K562 (cell line): ENCODE data around the gene JUNB. TPM values are rescaled to one million over a fixed set of nuclear protein-coding genes. Genes with fewer than 3 reads are reported as not detected.
A peak's percentile ranks its signal among the peaks of the same experiment; 100 is the strongest.

ENCODE experiments used
- BCL6 ChIP-seq: fragments of 250-450 bp; sonication (Bioruptor Pico); IDR thresholded peaks from 2 replicates; pipeline ENCODE4 v1.4.0; 2020
- BRCA1 ChIP-seq, 2 experiments: fragments of 450-650 bp in 1 of 2; sonication (generic) in 1 of 2; formaldehyde crosslinking in 1 of 2; IDR thresholded peaks; 2 replicates each; pipeline versions ENCODE4 v1.5.0 to v1.6.1; 2017 to 2020; ENCODE audit warnings: mild to moderate bottlenecking in 1 of 2, missing genetic modification reagents in 1 of 2
- CBX1 ChIP-seq: sonication (generic); IDR thresholded peaks from 2 replicates; pipeline ENCODE4 v1.6.1; 2016; ENCODE audit warnings: antibody characterized with exemption, low read depth, mild to moderate bottlenecking
- CC2D1A ChIP-seq: fragments of 450-650 bp; IDR thresholded peaks from 2 replicates; pipeline ENCODE4 v1.6.1; 2017; ENCODE audit warnings: mild to moderate bottlenecking
- CXXC5 ChIP-seq: fragments of 250-450 bp; sonication (Bioruptor Pico); IDR thresholded peaks from 2 replicates; pipeline ENCODE4 v1.8.0; 2022; ENCODE audit warnings: inconsistent platforms, mild to moderate bottlenecking, moderate library complexity
- HCFC1 ChIP-seq: IDR thresholded peaks from 2 replicates; pipeline ENCODE4 v1.6.1; 2012; ENCODE audit warnings: low read depth, low read length, improper control_type of control experiment
- MAFK ChIP-seq: IDR thresholded peaks from 2 replicates; pipeline ENCODE4 v1.6.1; 2011; ENCODE audit warnings: low read length, improper control_type of control experiment
- MIER1 ChIP-seq: fragments of 450-650 bp; IDR thresholded peaks from 2 replicates; pipeline ENCODE4 v1.6.1; 2016; ENCODE audit warnings: antibody characterized with exemption, mild to moderate bottlenecking, low read depth
- NFATC3 ChIP-seq: fragments of 450-650 bp; IDR thresholded peaks from 2 replicates; pipeline ENCODE4 v1.6.1; 2017; ENCODE audit warnings: mild to moderate bottlenecking
- POLR3G ChIP-seq: IDR thresholded peaks from 2 replicates; pipeline ENCODE4 v1.6.1; 2011; ENCODE audit not compliant: insufficient read length, insufficient replicate concordance; ENCODE audit errors: extremely low read depth
- SMARCA5 ChIP-seq: fragments of 450-650 bp; IDR thresholded peaks from 2 replicates; pipeline ENCODE4 v1.6.1; 2016
- TAF15 ChIP-seq: fragments of 200-400 bp; formaldehyde crosslinking; IDR thresholded peaks from 2 replicates; pipeline ENCODE4 v1.6.1; 2017; ENCODE audit warnings: mild to moderate bottlenecking, low read depth, low read length, moderate library complexity
- TGIF2 ChIP-seq: sonication (generic); formaldehyde crosslinking; IDR thresholded peaks from 2 replicates; pipeline ENCODE4 v1.8.1; 2022; ENCODE audit warnings: mild to moderate bottlenecking, missing genetic modification reagents, moderate library complexity
- U2AF1 ChIP-seq: fragments of 200-400 bp; formaldehyde crosslinking; optimal IDR thresholded peaks from 2 replicates; pipeline ENCODE3; 2017; ENCODE audit warnings: mild to moderate bottlenecking, low read depth, low read length, moderate library complexity
- YY1 ChIP-seq, 3 experiments: IDR thresholded peaks; 2 replicates each; pipeline ENCODE4 v1.6.1; 2011; ENCODE audit warnings: low read length in 2 of 3, mild to moderate bottlenecking in 2 of 3, moderate library complexity in 2 of 3, borderline replicate concordance in 1 of 3, control low read depth in 1 of 3, low read depth in 1 of 3; ENCODE audit not compliant: insufficient read depth in 3 of 3, insufficient replicate concordance in 2 of 3, control insufficient read depth in 1 of 3, insufficient read length in 1 of 3; ENCODE audit errors: extremely low read depth in 1 of 3
- ZFX ChIP-seq: sonication (generic); formaldehyde crosslinking; IDR thresholded peaks from 2 replicates; pipeline ENCODE4 v1.8.0; 2022; ENCODE audit warnings: mild to moderate bottlenecking, missing genetic modification reagents, moderate library complexity
- ZNF146 ChIP-seq: IDR thresholded peaks from one replicate; pipeline ENCODE4 v1.6.1; 2018; ENCODE audit warnings: missing compliant biosample characterization; ENCODE audit not compliant: unreplicated experiment
- ZNF184 ChIP-seq: sonication (generic); formaldehyde crosslinking; IDR thresholded peaks from 2 replicates; pipeline ENCODE4 v1.5.0; 2020; ENCODE audit warnings: missing genetic modification reagents
- ZNF197 ChIP-seq: fragments of 200-800 bp; sonication (Bioruptor generic); IDR thresholded peaks from 2 replicates; pipeline ENCODE4 v1.6.1; 2016; ENCODE audit warnings: low read depth, missing genetic modification characterization, missing compliant biosample characterization
- polyA plus RNA-seq, 8 experiments: library from polyadenylated mRNA; depleted of rRNA in 4 of 8; stranded (reverse) in 5 of 8; unstranded in 3 of 8; fragments of >200 nt; fragmentation: Nextera tagmentation in 2 of 8; fragmentation: Illumina TruSeq in 1 of 8; extraction: Ambion mirVana in 2 of 8; extraction: Trizol in 1 of 8; gene quantifications; 2 replicates each; pipeline versions ENCODE4 v1.2.1 to v1.2.3, GENCODE V29; 2011 to 2014; ENCODE audit warnings: inconsistent platforms in 1 of 8, missing spikeins in 1 of 8
- total RNA-seq, 7 experiments: library from RNA; depleted of rRNA in 6 of 7; stranded (reverse); fragments of >200 nt in 6 of 7; fragmentation: Illumina TruSeq in 2 of 7; extraction: Trizol in 2 of 7; gene quantifications; 2 replicates each; pipeline versions ENCODE4 v1.2.1 to v1.2.3, GENCODE V29; 2011 to 2021; ENCODE audit warnings: low replicate concordance in 1 of 7
- TF ChIP-seq, protein P1 (sequence below), 2 experiments: fragments of 450-650 bp in 1 of 2; sonication (generic) in 1 of 2; formaldehyde crosslinking; conservative IDR thresholded peaks; 2 replicates each; pipeline versions ENCODE4 v1.4.0 to v1.8.1; 2020 to 2022; ENCODE audit warnings: mild to moderate bottlenecking in 1 of 2, missing genetic modification reagents in 1 of 2
- TF ChIP-seq, protein P2 (sequence below): fragments of 450-650 bp; conservative IDR thresholded peaks from 2 replicates; pipeline ENCODE4 v1.6.1; 2016; ENCODE audit warnings: missing genetic modification characterization, low read depth, mild to moderate bottlenecking, control low read depth, missing compliant biosample characterization
- TF ChIP-seq, protein P3 (sequence below): fragments of 450-650 bp; conservative IDR thresholded peaks from 2 replicates; pipeline ENCODE4 v1.6.1; 2016; ENCODE audit warnings: missing genetic modification characterization, low read depth, mild to moderate bottlenecking, missing compliant biosample characterization, moderate library complexity
- TF ChIP-seq, protein P4 (sequence below): fragments of 450-650 bp; IDR thresholded peaks from 2 replicates; pipeline ENCODE4 v1.6.1; 2018; ENCODE audit not compliant: partially characterized antibody

Gene JUNB
- total and polyA plus RNA-seq, 9 of the 15 experiments (the other 6 are each of a cell fraction or from before 2014, with no cell fraction given): 0.23 to 88.1 (median 13.1) TPM

DNA sequence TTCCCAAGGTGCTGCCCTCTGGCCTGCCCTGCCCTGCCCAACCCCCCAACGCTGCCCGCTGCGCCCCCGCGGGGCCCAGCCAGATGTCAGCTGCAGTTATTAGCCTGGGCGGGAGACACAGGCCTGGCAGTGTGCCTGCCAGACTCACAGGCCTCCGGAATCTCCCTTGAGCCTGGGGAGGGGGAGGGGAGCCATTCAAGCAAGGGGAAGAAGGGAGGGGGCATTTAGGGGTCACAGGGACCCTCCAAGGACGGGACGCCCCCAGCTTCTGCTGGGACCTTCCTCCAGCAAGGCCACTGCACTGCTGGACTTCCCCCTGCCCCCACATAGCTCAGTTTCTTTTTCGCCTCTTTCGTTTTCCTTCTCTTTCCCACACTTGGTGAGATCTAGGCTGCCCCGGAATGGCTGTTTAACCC lies 2.6 kb upstream of the JUNB start (continued):
- TF ChIP-seq MAFK (no peak), ZNF184 (CRISPR knock-in tag) (no peak), ZFX (CRISPR knock-in tag) (peak; percentile 60), BRCA1 (IDR thresholded peaks at IDR 0.05) (no peak), BRCA1 (CRISPR knock-in tag; IDR thresholded peaks at IDR 0.05) (no peak), TGIF2 (CRISPR knock-in tag) (no peak), U2AF1 (no peak), HCFC1 (no peak), SMARCA5 (no peak), YY1 (IDR thresholded peaks at IDR 0.05; ENCODE audit: borderline replicate concordance in 1 of 3, control insufficient read depth in 1 of 3, extremely low read depth in 1 of 3, insufficient read depth in 3 of 3, insufficient read length in 1 of 3, insufficient replicate concordance in 2 of 3, low read depth in 1 of 3, low read length in 2 of 3) (peak in 1 of 3 experiments; percentile 23), MIER1 (no peak), CBX1 (no peak; the same call in 1 of the 2 replicates), TAF15 (no peak), POLR3G (no peak), BCL6 (CRISPR knock-in tag) (no peak), ZNF146 (CRISPR knock-in tag) (no peak), CC2D1A (no peak), CXXC5 (CRISPR knock-in tag) (peak; percentile 40; the same call in 1 of the 2 replicates), ZNF197 (CRISPR knock-in tag) (no peak), NFATC3 (peak; percentile 23; the same call in 1 of the 2 replicates)
- TF ChIP-seq, protein P1, sequence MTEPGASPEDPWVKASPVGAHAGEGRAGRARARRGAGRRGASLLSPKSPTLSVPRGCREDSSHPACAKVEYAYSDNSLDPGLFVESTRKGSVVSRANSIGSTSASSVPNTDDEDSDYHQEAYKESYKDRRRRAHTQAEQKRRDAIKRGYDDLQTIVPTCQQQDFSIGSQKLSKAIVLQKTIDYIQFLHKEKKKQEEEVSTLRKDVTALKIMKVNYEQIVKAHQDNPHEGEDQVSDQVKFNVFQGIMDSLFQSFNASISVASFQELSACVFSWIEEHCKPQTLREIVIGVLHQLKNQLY (CRISPR knock-in tag; conservative IDR thresholded peaks at IDR 0.05): no peak
- TF ChIP-seq, protein P2, sequence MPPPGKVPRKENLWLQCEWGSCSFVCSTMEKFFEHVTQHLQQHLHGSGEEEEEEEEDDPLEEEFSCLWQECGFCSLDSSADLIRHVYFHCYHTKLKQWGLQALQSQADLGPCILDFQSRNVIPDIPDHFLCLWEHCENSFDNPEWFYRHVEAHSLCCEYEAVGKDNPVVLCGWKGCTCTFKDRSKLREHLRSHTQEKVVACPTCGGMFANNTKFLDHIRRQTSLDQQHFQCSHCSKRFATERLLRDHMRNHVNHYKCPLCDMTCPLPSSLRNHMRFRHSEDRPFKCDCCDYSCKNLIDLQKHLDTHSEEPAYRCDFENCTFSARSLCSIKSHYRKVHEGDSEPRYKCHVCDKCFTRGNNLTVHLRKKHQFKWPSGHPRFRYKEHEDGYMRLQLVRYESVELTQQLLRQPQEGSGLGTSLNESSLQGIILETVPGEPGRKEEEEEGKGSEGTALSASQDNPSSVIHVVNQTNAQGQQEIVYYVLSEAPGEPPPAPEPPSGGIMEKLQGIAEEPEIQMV (tag): no peak
- TF ChIP-seq, protein P3, sequence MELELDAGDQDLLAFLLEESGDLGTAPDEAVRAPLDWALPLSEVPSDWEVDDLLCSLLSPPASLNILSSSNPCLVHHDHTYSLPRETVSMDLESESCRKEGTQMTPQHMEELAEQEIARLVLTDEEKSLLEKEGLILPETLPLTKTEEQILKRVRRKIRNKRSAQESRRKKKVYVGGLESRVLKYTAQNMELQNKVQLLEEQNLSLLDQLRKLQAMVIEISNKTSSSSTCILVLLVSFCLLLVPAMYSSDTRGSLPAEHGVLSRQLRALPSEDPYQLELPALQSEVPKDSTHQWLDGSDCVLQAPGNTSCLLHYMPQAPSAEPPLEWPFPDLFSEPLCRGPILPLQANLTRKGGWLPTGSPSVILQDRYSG (tag): no peak
- TF ChIP-seq, protein P4, sequence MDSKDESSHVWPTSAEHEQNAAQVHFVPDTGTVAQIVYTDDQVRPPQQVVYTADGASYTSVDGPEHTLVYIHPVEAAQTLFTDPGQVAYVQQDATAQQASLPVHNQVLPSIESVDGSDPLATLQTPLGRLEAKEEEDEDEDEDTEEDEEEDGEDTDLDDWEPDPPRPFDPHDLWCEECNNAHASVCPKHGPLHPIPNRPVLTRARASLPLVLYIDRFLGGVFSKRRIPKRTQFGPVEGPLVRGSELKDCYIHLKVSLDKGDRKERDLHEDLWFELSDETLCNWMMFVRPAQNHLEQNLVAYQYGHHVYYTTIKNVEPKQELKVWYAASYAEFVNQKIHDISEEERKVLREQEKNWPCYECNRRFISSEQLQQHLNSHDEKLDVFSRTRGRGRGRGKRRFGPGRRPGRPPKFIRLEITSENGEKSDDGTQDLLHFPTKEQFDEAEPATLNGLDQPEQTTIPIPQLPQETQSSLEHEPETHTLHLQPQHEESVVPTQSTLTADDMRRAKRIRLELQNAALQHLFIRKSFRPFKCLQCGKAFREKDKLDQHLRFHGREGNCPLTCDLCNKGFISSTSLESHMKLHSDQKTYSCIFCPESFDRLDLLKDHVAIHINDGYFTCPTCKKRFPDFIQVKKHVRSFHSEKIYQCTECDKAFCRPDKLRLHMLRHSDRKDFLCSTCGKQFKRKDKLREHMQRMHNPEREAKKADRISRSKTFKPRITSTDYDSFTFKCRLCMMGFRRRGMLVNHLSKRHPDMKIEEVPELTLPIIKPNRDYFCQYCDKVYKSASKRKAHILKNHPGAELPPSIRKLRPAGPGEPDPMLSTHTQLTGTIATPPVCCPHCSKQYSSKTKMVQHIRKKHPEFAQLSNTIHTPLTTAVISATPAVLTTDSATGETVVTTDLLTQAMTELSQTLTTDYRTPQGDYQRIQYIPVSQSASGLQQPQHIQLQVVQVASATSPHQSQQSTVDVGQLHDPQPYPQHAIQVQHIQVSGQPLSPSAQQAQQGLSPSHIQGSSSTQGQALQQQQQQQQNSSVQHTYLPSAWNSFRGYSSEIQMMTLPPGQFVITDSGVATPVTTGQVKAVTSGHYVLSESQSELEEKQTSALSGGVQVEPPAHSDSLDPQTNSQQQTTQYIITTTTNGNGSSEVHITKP: peak; percentile 52
